GM18909 (cell line): ENCODE data around the gene SERPINB10.
A peak's percentile ranks its signal among the peaks of the same experiment; 100 is the strongest.

ENCODE experiments used
- ATAC-seq: cut with Tn5 transposase; IDR thresholded peaks from one replicate; pipeline ENCODE4 v1.9.1; 2021; ENCODE audit warnings: mild to moderate bottlenecking; ENCODE audit not compliant: unreplicated experiment, poor library complexity

SERPINB10 gene

DNA sequence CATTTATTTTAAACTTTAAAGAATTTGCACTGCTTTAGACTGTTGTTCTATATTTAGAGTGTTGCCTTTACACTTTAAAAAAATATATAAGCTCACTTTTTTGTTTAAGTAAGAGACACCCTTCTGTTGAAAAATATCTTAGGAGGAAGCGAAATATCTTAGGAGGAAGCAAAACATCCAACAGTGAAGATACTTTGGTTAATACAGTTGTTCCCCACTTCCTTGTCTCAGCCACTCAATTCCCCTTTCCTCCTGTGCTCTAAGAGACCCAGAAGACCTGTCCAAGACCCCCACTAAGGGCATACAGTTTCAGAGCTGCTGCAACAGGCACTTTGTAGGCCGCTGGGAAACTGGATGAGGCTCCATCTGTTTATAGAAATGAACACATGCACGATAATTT is 67.9 kb downstream of the SERPINB10 start:
- no peak for ATAC-seq

DNA sequence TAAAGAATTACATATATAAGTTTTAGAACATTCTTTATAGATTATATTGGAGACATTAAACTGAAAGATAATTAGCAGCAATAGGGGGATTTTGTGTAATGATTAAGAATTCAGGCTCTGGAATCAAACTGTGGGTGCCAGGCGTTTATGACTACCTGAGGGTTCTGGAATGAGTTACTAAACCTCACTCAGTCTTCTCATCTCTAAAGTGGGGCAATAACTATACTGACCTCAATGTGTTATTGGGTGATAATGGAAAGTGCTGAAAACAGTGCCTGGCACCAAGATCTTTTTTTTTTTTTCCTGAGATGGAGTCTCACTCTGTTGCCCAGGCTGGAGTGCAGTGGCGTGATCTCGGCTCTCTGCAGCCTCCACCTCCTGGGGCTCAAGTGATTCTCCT is 69.3 kb downstream of the SERPINB10 start:
- no peak for ATAC-seq

- peak; percentile 81 for ATAC-seq
These were observed 71.7 kb downstream of the SERPINB10 start for GRCh38 chr18:63979409-63979920.

DNA sequence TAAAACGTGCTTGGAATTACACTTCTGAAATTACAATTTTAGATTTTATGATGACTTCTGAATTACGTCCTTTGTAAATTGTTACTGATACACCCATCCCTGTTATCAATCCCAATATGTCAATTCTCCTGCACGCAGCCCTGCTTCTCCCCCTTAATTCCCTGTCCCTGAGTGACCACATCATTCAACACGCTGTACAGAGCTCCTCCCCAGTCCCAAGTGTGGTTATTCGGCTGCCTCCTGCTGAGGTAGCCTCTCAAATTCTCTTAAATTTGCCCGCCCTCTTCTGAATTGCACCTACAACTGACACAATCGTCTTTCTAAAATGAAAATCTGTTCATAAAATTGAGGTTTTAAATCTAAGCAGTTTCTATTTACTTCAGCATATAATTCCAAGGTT is 72.3 kb downstream of the SERPINB10 start:
- no peak for ATAC-seq

DNA sequence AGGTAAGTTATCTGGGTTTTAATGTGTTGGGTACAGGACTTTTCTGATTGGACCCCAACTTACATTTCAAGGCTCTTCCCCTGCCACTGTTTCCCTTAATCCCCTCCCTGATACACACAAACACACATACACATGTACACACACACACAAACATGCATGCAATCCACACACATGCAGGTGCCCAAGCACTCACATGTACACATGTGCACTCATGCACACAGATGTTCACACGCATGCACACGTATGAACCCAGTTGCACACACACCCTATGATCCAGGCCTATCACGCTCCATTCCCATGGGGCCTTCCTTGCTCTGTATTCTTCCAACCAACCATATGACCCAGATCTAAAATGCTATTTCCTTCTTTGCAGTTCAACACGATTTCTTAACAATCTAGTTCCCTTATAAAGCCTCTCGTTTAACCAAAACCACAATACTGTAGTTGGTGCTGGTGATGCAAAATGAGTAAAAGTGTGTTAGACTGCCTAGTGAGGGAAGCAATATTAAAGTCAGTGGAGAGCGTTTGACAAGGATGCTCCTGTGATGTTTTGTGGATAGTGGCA is 73.2 kb downstream of the SERPINB10 start:
- ATAC-seq, result no peak

- no peak for ATAC-seq
These were observed 74.0 kb downstream of the SERPINB10 start for GRCh38 chr18:63981719-63982118.

GRCh38 chr18:63982361-63982760 is 74.6 kb downstream of the SERPINB10 start:
- ATAC-seq, result no peak
